Activated B cell treated with CpG ODN at 0.5 μM for 24 hours (primary cell): Measurements from ENCODE around the gene TEX14. TPM values are rescaled to one million over a fixed set of nuclear protein-coding genes. Genes with fewer than 3 reads are reported as not detected.

Source experiments
- ATAC-seq: fragments of 200-7000 bp; cut with Tn5 transposase; one replicate; pipeline ENCODE4 v1.10.0; 2021; ENCODE audit warnings: low read depth, mild to moderate bottlenecking, moderate library complexity
- CTCF ChIA-PET: fragments of 350-600 bp; sonication (Branson Sonifier 250); formaldehyde crosslinking; loops from one replicate; lab custom pipeline; 2021; ENCODE audit warnings: antibody characterized with exemption; lab: Charles Lee
- POLR2A ChIA-PET: fragments of 350-600 bp; sonication (Branson Sonifier 250); formaldehyde crosslinking; loops from one replicate; lab custom pipeline; 2021; ENCODE audit warnings: antibody characterized with exemption; lab: Charles Lee
- DNase-seq: peaks from one replicate; pipeline ENCODE4 v3.0.0; 2022
- H3K27ac Mint-ChIP-seq: one replicate; pipeline ENCODE4 v1.8.0; 2020; ENCODE audit warnings: mixed read lengths
- H3K27me3 Mint-ChIP-seq: one replicate; pipeline ENCODE4 v1.8.0; 2021; ENCODE audit warnings: mixed read lengths
- H3K36me3 Mint-ChIP-seq: one replicate; pipeline ENCODE4 v1.8.0; 2021; ENCODE audit warnings: low read depth, mixed read lengths
- H3K4me1 Mint-ChIP-seq: one replicate; pipeline ENCODE4 v1.8.0; 2021; ENCODE audit warnings: mixed read lengths
- H3K4me3 Mint-ChIP-seq: one replicate; pipeline ENCODE4 v1.8.0; 2020; ENCODE audit warnings: mild to moderate bottlenecking, mixed read lengths
- H3K9me3 Mint-ChIP-seq: one replicate; pipeline ENCODE4 v1.8.0; 2020; ENCODE audit warnings: mixed read lengths
- CTCF ChIP-seq: fragments of 200-600 bp; IDR thresholded peaks from one replicate; pipeline ENCODE4 v1.8.0; 2022; ENCODE audit warnings: antibody characterized with exemption, mild to moderate bottlenecking
- intact Hi-C: fragments of 100-400 bp; cut with micrococcal nuclease; formaldehyde crosslinking; loops from one replicate; pipeline ENCODE4 v1.15.1; 2024
- total RNA-seq: library from RNA; stranded (reverse); gene quantifications from 2 replicates; pipeline ENCODE4 v1.2.3, GENCODE V29; 2022

TEX14 gene
- total RNA-seq, 1 donor from 2014 or later, result 0.16 TPM

GRCh38 chr17:58528443-58528842, 163.4 kb downstream of the TEX14 start:
- peaks cover 12% of the 10 kb centered on the region for H3K27me3 Mint-ChIP-seq
- POLR2A ChIA-PET, result interaction anchor here (0.7 kb wide), 1 partner anchor 103 kb away, joined by 3 read pairs; no protein-coding TSS in a partner anchor
- no peaks in the 10 kb centered on the region for H3K36me3 Mint-ChIP-seq
- no peaks in the 10 kb centered on the region for H3K9me3 Mint-ChIP-seq
- peaks cover 6% of the 10 kb centered on the region for H3K4me1 Mint-ChIP-seq
- intact Hi-C loops, result no loop called here
- TF ChIP-seq CTCF, result no peak
- H3K4me3 Mint-ChIP-seq, result no peak overlapping the region
- H3K27ac Mint-ChIP-seq, result no peak overlapping the region
- no peak for ATAC-seq
- CTCF ChIA-PET, result interaction anchor here (1.7 kb wide), 1 partner anchor 10 kb away, joined by 4 read pairs; no protein-coding TSS in a partner anchor
- DNase-seq, result no peak

- ChIA-PET POLR2A (no interaction called here), CTCF (no interaction called here)
- H3K36me3 Mint-ChIP-seq, result no peaks in the 10 kb centered on the region
- no peak for DNase-seq
- intact Hi-C loops, result no loop called here
- peaks cover 6% of the 10 kb centered on the region for H3K4me1 Mint-ChIP-seq
- H3K27me3 Mint-ChIP-seq, result peaks cover 7% of the 10 kb centered on the region
- no peaks in the 10 kb centered on the region for H3K9me3 Mint-ChIP-seq
- no peak for ATAC-seq
- no peak overlapping the region for H3K4me3 Mint-ChIP-seq
- no peak overlapping the region for H3K27ac Mint-ChIP-seq
- TF ChIP-seq CTCF, result no peak
Measured at GRCh38 chr17:58527949-58528348, 163.9 kb downstream of the TEX14 start.

- no peak for ATAC-seq
- Mint-ChIP-seq H3K4me1 (peaks cover 3% of the 10 kb centered on the region), H3K4me3 (no peak overlapping the region), H3K27me3 (peaks cover 3% of the 10 kb centered on the region), H3K27ac (no peak overlapping the region), H3K36me3 (no peaks in the 10 kb centered on the region), H3K9me3 (no peaks in the 10 kb centered on the region)
- TF ChIP-seq CTCF, result no peak
- CTCF ChIA-PET, result no interaction called here
- intact Hi-C loops, result no loop called here
- POLR2A ChIA-PET, result no interaction called here
- no peak for DNase-seq
Measured at GRCh38 chr17:58527306-58527705, 164.5 kb downstream of the TEX14 start.

GRCh38 chr17:58525239-58525638, 166.6 kb downstream of the TEX14 start:
- Mint-ChIP-seq H3K27ac (no peak overlapping the region), H3K9me3 (no peaks in the 10 kb centered on the region), H3K36me3 (no peaks in the 10 kb centered on the region), H3K4me3 (no peak overlapping the region), H3K27me3 (peaks cover 3% of the 10 kb centered on the region), H3K4me1 (peaks cover 3% of the 10 kb centered on the region)
- ATAC-seq (no peak), DNase-seq (no peak)
- intact Hi-C loops, result no loop called here
- TF ChIP-seq CTCF, result no peak
- POLR2A ChIA-PET, result no interaction called here
- CTCF ChIA-PET, result no interaction called here

GRCh38 chr17:58521680-58522079, 170.2 kb downstream of the TEX14 start:
- Mint-ChIP-seq H3K9me3 (no peaks in the 10 kb centered on the region), H3K4me1 (peaks cover 21% of the 10 kb centered on the region), H3K27me3 (no peaks in the 10 kb centered on the region), H3K4me3 (no peak overlapping the region), H3K27ac (no peak overlapping the region), H3K36me3 (peaks cover 5% of the 10 kb centered on the region)
- DNase-seq, result no peak
- CTCF ChIA-PET, result interaction anchor here (0.8 to 1.5 kb wide), 2 partner anchors 20 to 483 kb away, joined by 3 read pairs; no protein-coding TSS in a partner anchor
- TF ChIP-seq CTCF, result no peak
- ATAC-seq, result no peak
- POLR2A ChIA-PET, result no interaction called here
- intact Hi-C loops, result no loop called here
